HG02884 (cell line): ENCODE data around the gene PRR30.
"Not testable (repeated sequence)": the region's sequence is repeated elsewhere in the genome, so short reads cannot be mapped to it uniquely, and the experiment has no call there.

Source experiments
- ATAC-seq: cut with Tn5 transposase; IDR thresholded peaks from one replicate; pipeline ENCODE4 v1.9.1; 2021; ENCODE audit warnings: mild to moderate bottlenecking, moderate library complexity; ENCODE audit not compliant: unreplicated experiment

The PRR30 gene

DNA sequence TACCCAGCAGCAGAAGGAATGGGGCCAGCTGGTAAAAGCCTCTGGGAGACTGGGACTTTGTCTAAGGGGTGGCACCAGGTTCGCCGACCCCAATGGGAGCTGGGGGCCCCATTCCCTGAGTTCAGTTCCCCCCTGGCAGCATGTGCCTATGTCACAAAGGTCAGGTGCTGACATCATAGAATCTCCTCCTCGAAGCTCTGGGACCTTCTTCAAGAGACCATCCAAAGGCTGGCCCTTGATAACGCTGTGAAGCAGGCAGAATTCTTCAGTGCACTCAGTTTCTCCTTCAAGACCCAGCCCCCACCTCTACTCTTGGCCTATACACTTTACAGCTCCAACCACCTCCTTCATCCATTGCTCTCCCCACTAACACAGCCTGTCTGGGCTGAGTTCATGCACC lies at the start of gene PRR30:
Gene PRR30, minus strand, starts transcription at position 101 of the 400 bp plus-strand sequence. CDS start 1,081 bp downstream, outside the sequence.
- ATAC-seq, result no peak

DNA sequence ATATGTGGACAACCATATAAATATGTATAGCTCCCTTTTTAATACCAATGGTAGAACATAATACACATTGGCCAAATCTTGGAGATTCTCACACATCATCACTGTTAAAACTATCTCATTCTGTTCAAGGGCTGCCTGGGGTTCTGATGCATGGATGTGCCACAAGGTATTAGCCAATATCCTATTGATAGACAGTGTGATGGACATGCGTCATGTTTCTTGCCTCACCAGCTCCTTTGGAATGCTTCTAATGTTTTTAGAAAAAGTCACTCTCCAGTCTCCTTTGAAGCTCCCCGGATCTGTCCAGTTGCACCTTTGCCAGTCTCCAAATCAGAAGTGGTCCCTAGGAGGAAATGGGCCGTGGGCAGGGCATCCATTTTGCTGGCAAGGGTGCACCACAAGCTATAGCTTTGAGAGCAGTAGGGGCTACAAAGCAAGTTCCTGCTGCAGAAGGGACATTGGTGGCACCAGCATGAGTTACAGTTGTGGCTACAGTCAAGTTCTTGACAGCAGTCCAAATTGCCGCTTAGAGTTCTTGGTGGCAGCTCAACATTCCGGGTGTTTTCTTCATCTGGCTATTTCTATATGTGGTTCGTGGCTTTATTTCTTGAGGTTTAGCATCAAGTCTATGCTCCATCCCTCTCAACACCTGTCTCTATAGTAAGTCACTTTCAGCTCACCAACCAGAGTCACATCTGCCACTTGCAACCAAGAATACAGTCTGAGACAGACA lies 47.6 kb upstream of the PRR30 start:
- ATAC-seq, result no peak

DNA sequence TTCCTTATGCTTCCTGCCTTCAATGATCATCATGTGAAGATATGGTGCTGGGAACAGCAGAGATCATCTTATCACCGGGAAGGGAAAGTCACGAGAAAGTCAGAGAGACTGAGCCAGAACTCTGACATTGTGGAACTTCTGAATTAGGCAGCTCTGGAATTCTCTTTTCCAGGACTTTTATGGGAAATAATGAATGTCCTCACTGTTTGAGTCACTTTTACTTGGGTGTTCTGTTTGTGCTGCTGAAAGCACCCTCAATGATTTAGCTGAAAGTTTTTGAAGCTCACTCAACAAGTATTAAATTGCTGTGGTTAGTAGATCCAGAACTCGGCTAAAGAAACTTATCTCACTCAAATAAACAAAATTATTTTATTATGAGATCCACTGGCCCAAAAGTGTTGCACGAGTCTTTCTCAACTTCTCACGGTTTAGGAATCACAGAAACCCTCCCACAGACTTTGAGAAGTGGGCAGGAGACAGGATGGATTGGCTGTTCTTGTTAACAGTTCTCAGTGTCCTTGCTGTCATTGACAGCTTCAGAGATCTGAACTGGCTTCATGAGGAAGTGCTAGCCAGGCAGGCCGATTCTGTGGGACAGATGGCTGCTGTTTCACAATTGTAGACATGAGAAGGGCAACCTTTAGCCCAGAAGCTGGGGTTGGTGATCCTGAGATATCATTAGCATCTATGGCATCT lies 46.3 kb upstream of the PRR30 start:
- no peak for ATAC-seq

DNA sequence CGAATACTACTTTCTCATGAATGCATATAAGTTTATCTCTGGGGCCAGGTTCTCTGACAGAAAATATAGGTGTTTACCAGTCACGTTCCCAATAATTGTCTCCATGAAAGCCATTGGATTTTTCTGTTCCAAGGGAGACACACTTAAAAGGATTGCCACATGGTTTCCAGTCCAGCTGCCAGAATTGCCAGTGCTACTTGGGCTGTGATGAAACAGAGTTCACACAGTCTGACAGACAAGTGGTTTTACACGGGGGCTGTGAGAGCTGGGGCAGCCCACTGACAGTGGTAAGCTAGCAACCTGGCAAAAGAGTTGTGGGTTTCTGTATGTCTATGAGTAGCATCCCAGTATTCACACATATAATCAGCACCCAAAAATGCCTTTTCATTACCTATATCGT lies 44.9 kb upstream of the PRR30 start:
- no peak for ATAC-seq

DNA sequence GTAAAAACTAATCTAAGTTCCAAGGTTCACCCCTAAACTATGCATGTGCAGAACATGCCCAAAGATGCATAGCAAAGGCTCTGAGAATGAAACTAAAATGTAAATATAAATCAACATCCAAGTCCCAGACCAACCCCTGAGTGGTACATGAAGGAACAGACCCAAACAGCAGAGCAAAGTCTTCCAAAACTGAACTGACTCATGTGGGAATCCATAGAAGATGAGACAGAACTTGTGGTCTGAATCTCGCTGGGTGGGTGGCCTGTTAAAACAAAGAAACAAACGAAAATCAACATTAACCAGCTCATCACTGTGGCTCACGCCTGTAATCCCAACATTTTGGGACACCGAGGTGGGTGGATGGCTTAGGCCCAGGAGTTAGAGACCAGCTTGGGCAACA lies 43.1 kb upstream of the PRR30 start:
- ATAC-seq, result no peak

DNA sequence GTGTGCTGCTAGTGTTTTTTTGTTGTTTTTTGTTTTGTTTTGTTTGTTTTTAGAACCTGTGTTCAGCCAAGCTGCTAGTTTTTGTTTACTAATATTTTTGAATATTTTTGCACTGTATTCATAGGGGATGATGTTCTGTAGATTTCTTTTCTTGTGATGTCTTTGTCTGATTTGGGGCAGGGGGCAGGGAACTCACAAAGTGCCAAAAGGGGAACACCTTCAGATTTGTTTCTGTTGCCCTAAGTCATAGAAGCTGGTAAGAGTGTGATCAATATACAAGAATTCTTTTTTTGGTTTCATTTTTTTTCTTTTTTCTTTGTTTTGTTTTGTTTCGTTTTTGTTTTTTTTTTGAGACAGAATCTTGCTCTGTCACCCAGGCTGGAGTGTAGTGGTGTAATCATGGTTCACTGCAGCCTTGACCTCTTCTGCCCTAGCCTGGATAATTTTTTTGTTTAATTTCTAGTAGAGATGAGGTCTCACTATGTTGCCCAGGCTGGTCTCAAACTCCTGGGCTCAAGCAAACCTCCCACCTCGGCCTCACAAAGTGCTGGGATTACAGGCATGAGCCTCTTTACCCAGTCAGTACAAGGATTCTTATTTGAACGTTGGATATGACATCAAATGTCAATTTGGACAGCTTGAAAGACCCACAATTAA lies 40.3 kb upstream of the PRR30 start:
- no peak for ATAC-seq

DNA sequence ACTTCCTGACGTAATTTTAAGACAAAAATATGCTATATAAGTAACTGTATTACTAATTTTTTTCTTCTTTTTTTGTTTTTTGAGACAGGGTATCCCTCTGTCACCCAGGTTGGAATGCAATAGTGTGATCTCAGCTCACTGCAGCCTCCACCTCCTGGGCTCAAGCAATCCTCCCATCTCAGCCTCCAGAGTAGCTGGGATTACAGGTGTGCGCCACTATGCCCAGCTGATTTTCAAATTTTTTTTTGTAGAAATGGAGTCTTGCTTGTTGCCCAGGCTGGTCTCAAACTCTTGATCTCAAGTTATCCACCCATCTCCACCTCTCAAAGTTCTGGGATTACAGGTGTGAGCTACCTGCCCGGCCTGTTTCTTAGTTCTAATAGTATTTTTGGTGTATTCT lies 39.3 kb upstream of the PRR30 start:
- no peak for ATAC-seq

DNA sequence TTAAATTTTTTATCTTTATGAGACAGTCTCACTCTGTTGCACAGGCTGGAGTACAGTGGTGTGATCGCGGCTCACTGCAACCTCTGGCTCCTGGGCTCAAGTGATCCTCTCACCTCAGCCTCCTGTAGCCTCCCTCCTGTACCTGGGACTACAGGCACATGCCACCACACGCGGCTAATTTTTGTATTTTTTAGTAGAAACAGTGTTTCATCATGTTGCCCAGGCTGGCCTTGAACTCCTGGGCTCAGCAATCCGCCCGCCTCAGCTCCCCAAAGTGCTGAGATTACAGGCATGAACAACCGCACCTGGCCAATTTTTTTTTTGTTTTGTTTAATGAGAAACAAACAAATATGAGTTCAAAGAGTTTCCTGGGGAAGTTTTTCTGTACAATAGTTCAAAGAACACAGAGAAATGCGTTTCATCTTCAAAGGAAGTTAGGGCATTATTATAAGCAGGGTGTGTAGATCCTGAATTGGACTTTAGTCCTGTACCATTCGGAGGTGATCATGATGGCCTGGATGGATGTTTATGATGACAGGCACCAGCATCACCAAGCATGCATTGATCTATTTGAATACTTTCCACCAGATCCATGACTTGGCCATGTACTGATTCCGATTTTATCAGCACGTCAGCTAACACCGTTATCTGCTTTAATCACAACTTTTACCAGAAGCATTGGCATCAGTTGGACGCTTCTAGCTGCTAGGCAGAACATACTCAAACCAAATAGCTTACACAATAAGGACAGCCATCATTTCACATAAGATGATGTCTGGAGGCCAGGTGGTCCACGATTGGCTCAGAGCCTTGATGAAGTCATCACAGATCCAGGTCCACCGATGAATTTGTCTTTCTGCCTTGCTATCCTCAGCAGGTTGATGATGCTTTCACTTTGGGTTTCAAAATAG lies 38.5 kb upstream of the PRR30 start:
- ATAC-seq, result no peak

DNA sequence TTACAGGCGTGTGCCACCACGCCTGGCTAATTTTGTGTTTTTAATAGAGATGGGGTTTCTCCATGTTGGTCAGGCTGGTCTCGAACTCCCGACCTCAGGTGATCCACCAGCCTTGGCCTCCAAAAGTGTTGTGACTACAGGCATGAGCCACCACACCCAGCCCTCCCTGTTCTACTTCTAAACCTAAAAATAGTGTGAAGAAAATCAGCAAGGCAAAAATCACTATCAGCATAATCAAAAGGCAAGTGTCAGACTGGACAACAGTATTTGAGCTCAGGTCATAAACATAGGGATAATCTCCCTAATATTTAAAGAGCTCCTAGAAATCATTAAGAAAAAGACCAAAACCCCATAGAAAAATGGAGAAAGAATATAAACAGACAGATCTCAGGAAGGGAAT lies 36.6 kb upstream of the PRR30 start:
- not testable (repeated sequence) for ATAC-seq

DNA sequence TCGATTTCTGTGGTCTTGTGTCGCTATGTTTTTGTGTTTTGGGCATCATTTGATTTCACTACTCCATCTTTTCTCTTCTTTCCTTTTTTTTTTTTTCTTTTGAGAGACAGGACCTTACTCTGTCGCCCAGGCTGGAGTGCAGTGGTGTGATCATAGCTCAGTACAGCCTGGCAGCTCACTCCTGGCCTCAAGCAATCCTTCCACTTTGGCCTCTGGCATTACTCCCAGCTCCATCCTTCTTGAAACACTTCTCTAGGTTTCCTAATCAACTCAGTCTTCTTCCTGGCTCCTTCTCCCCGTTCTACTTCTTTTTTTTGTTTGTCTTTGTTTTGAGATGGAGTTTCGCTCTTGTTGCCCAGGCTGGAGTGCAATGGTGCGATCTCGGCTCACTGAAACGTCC lies 36.1 kb upstream of the PRR30 start:
- no peak for ATAC-seq

DNA sequence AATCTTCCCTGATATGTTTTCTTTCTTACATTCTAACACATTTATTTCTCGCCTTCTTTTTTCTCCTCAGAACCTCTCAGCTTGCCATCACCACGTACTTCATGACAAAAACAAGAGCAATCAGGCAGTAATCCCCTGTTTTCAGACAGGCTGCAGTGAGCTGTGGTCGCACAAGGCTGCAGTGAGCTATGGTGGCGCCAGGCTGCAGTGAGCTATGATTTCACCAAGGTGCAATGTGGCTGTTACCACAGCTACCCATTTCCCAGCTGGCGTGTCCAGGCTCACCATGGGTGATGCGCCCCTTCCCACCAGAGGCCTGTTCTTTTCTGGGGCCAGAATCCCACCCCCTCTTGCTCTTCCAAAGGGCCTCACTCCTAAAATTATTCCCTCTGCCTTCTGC lies 35.4 kb upstream of the PRR30 start:
- no peak for ATAC-seq

DNA sequence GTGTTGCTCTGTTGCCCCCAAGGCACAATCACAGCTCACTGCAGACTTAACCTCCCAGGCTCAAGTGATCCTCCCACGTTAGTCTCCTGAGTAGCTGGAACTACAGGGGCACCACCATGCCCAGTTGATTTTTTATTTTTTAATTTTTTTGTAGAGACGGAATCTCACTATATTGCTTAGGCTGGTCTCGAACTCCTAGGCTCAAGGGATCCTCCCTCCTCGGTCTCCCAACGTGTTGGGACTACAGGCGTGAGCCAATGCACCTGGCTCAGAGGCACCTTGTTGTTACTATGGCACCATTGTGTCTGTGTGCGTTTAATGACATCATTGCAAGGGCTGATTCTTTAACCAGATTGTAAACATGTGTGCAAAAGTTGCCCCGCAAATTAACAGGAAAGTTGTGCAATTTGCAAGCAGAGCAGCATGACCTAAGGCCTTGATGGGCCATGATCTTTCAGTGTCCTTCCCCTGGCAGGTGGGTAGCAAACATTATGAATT lies 32.2 kb upstream of the PRR30 start:
- no peak for ATAC-seq

DNA sequence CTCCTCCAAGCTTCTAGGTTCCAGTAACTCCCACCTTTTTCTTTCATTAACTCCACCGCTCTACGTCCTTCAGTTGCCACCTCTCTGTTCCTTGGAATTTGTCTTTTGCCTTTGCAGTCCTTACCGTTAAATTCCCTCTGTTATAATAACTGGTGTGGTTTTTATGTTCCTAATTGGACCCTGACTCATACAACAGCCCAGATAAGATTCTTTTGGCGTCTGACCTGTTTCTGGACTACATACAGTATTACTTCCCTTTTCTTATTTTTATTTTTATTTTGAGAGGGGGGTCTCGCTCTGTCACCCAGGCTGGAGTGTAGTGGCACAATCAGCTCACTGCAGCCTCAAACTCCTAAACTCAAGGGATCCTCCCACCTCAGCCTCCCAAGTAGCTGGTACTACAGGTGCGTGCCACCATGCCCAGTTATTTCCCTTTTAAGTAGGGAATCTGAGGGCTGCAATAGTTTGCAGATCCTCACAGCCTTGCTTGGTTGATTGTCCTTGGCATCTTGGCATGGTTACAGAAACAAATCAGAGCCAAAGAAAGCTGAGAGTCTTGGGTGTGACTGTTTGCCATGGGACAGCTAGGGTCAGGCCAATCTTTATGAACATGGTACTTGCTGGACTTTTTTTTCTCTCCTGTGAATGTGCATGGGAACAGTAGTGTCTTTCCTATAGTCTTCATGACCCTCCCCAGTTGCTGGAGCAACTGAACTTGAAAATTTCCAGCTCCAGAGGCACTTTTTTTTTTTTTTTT lies 31.5 kb upstream of the PRR30 start:
- no peak for ATAC-seq

DNA sequence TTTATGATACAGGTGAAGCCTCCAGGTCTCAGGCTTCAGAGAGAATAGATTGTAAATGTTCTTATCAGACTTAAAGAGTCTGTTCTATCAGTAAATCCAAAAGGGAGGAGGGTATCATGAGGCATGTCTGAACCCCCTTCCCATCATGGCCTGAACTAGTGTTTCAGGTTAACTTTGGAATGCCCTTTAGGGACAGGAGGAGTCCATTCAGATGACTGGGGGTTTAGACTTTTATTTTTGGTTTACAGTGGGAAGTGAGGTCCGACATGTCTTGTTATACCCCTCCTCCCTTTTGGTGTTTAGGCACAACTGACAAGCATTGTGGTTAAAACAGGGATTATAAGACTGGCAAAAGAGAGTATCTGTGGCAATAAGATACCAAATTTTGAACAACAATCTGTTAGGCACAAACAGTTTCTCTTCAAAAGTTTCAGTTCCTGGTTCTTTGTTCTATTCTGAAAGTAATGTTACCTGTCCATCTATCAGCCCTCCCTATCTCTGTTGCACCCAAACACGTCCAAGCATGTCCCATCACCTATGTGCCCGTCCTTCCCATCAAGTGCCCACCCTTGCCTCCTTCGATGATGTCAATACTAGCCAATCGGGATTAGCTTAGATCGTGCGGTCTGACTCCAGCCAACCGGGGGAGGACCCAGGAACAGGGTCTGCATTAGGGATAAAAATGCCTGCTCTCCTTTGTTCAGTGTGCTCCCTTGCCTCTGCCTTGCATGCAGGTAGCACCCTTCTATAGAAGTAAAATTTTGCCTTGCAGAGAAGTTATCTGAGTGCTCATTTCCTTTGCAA lies 26.0 kb upstream of the PRR30 start:
- no peak for ATAC-seq

DNA sequence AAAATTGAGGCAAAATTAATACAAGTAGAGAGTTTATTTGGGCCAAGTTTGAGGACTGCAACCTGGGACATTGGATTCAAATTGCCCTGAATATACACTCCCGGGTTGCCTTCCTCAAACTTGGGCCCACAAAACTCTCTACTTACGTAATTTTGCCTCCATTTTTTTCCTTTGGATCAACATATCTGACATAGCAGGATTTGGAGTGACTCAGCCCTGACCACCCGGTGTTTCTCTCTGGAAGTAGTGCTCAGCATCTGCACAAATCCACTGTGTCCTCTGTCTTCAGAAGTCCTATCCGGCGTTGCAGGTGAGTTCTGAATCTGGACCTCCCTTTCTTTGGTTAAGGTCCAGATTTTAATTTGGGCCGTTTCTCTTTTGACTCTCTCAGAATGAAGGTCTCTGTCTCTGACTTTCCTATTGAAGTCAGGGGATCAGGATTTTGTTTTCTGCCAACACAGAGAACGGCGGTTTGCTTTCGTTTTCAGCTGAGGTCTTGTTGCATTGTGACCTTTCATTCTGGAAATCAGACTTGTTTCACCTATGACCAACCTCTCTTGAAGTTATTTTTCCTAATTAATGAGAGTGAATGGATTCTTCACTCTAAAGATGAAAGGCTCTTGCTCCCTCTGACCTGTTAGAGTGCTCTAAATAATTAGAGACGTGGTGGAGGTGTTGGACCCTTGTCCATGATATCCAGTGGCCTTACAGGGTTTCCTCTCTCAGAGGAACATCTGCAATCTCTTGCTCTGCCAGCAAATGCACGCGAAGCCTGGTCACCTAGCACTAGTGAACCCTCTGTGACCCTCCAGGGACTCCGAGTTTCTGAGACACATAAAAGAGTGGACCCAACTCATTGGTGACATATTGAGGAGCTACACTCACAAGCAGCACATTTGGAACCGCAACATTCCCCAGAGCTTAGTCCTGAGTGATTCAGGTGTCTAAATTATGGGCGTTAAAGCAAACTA lies 23.2 kb upstream of the PRR30 start:
- no peak for ATAC-seq

DNA sequence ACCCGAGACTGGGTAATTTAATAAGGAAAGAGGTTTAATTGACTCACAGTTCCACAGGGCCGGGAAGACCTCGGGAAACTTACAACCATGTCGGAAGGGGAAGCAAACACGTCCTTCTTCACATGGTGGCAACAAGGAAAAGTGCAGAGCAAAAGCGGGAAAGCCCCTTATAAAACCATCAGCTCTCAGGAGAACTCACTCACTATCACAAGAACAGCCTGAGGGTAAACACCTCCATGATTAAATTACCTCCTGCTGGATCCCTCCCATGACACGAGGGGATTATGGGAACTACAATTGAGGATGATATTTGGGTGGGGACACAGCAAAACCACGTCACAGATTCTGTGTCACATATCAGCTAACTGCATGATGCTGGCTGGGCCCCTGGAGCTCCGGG lies 21.0 kb upstream of the PRR30 start:
- no peak for ATAC-seq

DNA sequence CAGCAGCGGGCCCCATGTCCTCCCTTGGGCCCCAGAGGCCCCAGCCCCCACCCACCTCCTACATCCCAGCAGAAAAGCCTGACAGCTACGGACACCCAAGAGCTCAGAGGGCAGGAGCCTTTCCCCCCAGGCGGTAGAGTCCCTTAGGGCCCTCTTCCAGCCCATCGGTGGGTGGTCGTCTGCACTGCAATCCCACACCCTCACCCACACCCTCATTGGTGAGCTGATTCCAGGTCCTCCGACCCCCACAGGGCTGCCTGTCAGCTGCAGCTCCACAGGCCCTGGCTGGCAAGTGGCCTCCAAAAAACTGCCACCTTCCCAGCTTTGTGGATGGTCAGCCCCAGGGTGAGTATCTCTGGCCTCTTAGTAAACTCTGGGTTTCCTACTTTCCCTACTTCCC lies 20.1 kb upstream of the PRR30 start:
- no peak for ATAC-seq

DNA sequence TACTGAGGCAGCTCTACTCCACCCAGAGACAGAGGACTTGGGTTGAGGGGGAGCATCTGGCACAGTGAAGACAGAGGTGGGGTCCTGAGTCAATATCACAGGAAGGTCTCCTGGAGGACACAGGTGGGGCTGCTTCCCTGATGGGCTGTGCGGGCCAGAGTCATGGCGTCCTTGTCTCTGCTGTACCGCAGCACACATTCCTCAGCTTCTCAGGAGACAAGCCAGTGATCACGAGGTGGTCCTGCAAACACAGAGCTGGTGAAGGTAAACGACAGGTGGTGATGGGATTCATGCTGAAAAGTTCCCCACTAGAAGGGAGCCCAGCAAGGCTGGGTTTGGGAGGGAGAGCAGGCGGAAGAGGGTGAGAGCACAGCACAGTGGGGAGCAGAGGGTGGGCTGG lies 19.3 kb upstream of the PRR30 start:
- ATAC-seq, result no peak
